GM20000 (cell line): ENCODE results near the gene CD7.
"Not testable (repeated sequence)": the region's sequence is repeated elsewhere in the genome, so short reads cannot be mapped to it uniquely, and the experiment has no call there.

ENCODE experiments used
- DNase-seq: peaks from one replicate; pipeline ENCODE4 v3.0.0; 2012; ENCODE audit warnings: low spot score
- TF ChIP-seq, protein P1 (sequence below): IDR thresholded peaks from 2 replicates; pipeline ENCODE4 v1.5.1; 2012; ENCODE audit warnings: mild to moderate bottlenecking, control low read depth; ENCODE audit errors: extremely low read depth, missing control alignments

CD7 gene

DNA sequence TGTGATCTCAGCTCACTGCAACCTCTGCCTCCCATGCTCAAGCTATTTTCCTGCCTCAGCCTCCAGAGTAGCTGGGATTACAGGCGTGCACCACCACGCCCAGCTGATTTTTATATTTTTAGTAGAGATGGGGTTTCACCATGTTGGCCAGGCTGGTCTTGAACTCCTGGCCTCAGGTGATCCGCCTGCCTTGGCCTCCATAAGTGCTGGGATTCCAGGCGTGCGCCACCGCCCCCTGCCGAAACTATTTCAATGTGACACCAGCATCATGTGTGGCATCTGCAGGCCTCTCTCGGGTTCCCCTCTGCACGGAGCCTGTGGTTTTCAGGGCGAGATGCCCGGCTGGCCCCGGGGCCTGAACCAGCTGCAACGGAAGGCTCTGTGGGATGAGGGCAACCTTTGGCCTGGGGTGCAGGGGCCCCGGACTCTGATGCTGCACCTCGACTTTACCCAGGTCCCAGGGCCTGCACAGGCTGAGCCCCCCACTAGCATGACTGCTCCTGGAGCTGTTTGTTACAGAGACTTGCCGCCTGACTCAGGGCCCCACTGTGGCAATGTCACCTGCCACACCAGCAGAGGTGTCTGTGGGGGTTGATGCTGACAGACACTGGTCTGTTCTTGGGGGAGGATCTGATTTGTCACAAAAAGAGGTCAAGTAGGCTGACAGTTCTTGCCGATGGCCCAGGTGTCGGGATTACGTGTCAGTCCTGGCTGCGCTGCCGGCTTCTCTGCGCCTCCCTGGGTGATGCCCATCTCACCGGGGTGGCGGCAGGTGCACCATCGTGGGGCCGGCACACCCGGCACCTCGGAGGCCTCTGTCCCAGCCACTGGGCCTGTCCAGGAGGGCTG is 33.0 kb upstream of the CD7 start:
- TF ChIP-seq, protein P1, sequence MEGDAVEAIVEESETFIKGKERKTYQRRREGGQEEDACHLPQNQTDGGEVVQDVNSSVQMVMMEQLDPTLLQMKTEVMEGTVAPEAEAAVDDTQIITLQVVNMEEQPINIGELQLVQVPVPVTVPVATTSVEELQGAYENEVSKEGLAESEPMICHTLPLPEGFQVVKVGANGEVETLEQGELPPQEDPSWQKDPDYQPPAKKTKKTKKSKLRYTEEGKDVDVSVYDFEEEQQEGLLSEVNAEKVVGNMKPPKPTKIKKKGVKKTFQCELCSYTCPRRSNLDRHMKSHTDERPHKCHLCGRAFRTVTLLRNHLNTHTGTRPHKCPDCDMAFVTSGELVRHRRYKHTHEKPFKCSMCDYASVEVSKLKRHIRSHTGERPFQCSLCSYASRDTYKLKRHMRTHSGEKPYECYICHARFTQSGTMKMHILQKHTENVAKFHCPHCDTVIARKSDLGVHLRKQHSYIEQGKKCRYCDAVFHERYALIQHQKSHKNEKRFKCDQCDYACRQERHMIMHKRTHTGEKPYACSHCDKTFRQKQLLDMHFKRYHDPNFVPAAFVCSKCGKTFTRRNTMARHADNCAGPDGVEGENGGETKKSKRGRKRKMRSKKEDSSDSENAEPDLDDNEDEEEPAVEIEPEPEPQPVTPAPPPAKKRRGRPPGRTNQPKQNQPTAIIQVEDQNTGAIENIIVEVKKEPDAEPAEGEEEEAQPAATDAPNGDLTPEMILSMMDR = no peak
- peak; percentile 57 for DNase-seq

DNA sequence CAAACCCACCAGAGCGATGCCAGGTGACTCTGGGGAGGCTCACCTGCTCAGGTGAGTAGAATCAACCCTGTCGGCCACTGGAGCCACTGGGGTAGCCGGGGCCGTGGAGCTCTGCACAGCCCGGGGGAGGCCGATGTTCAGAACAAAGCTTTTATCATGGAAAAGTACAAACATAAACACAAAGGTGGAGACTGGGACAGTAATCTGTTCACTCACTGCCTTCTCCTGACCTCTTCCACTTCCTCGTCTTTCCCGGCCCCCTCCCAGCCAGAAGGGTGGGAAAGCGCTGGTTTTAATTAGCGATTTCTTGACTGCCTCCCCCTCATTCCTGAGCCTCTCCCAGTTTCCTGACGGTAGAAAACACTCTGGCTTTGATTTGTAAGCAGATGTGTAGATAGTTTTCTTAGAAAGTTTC is 31.9 kb upstream of the CD7 start:
- TF ChIP-seq, protein P1 = no peak
- no peak for DNase-seq

DNA sequence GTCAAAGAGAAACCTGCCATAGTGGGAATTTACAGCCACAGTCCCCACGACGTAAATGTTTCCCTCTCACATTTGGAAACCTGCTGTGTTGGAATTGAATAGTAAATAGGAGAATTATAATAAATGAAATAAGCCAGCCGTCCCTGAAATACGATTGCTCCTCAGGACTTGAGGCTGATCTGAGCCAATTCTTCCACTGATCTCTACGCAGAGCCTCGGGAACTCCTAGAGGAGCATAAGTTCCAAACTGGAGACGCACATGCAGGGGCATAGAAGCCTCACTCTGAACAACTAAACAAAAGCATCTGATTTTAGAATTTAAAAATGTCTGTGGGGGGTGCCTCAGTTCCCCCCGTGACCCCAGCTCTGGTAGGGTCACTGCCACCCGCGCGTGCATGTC is 31.5 kb upstream of the CD7 start:
- TF ChIP-seq, protein P1 = no peak
- no peak for DNase-seq

DNA sequence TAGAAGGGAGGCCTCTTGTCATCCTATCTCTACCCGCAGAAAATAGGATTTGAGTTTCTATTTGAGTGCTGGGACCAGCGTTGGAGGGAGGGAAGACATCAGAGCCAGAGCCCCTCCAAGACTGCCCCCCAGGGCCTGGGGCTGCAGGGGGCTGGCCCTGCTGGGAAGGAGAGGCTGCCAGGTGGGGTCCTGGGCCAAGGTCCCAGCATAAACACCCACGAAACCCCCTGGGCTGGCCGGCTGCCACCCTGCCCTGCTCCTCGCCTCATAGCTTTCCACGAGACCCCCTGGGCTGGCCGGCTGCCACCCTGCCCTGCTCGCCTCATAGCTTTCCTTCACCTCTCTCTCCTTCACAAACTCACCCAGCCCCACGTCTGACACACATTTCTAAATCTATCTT is 31.0 kb upstream of the CD7 start:
- no peak for DNase-seq
- TF ChIP-seq, protein P1 = no peak

DNA sequence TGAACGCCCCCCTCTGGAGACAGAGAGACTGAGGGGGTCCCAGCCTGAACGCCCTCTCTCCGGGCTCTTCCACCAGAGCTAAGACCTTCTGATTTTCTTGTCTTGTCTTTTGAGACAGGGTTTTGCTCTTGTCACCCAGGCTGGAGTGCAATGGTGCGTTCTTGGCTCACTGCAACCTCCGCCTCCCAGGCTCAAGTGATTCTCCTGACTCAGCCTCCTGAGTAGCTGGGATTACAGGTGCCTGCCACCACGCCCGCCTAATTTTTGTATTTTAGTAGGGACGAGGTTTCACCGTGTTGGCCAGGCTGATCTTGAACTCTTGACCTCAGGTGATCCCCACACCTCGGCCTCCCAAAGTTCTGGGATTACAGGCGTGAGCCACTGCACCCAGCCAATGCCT is 30.6 kb upstream of the CD7 start:
- not testable (repeated sequence) for DNase-seq

DNA sequence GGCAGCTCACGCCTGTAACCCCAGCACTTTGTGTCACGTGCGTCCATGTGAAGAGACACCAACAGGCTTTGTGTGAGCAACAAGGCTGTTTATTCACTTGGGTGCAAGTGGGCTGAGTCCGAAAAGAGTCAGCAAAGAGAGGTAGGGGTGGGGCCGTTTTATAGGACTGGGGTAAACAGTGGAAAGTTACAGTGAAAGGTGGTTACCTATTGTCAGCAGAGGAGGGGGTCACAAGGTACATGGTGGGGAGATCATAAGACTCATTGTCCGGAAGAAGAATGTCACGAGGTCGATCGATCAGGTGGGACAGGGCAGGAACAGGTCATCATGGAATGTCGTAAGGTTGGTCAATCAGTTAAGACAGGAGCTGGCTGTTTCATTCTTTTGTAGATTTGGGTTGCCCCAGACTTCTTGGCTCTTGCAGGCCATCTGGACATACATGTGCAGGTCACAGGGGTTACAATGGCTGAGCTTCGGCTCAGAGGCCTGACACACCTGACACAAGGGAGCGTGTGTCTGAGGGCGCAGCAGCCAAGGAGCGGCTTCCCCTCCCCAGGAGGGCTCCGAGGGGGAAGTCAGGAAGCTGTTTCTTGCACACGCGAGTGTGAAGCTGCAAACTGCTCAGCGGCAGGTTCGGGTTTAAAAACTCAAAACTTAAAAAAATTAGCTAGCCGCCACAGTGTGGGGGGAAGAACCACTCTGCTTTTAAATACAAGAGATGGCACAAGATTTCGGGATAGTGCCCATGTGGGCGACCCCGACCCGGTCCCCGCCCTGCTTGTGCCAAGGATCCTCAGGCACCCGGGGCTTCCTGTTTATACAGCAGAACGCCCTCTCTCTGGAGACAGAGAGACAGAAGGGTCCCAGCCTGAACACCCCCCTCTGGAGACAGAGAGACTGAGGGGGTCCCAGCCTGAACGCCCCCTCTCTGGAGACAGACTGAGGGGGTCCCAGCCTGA is 29.2 kb upstream of the CD7 start:
- DNase-seq = no peak

DNA sequence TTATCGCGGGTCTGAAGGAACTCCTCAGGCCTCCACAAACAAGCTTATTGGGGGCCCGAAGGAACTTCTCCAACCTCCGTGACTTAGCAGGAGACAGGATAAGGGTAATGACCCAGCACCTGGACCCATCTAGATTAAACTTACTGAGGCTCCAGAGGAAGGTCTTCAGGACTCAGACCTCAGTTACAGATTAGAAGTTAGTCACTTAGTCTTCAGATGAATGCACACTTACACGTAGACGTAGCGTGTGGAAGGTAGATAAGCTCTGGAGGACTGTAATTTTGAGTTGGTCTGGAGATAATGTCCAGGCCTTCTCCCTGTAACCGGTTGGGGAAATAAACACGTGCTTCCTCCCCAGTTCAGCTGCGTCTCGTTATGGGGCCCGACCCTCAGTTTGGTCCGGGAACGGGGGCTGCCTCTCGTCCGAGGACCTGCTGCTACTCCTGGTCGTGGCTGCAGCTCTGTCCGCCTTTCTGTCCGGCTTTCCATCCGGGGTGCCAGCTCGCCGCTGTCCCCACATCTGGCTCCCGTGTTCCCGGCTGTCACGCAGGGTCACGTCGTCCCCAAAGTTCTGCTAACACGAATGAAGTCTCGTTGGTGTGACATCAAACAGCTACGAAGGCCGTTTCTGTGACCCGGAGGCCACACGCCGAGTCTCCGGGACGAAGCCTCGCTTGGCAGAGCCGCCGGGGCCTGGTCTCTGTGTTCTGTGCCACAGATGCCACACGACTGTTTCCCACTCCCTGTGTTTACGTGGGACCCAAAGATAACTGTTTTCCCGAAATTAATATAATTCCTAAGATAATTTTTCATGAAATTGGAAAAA is 28.0 kb upstream of the CD7 start:
- no peak for DNase-seq
- TF ChIP-seq, protein P1 = no peak

More for the DNA sequence above, 29.2 kb upstream of the CD7 start:
- TF ChIP-seq, protein P1 = no peak
